Subcutaneous abdominal adipose tissue (tissue), 5 donors: ENCODE measurements around the gene FGF3.

Source experiments
- H3K27ac ChIP-seq: one replicate; pipeline ENCODE4 v1.7.0; 2013; ENCODE audit warnings: low read depth, mild to moderate bottlenecking, inconsistent platforms, low read length, moderate library complexity
- H3K27me3 ChIP-seq, 5 donors: one replicate each; pipeline ENCODE4 v1.7.0; 2013; ENCODE audit warnings: low read length in 5 of 5, inconsistent platforms in 1 of 5; ENCODE audit not compliant: control insufficient read depth in 5 of 5, insufficient read depth in 4 of 5
- H3K36me3 ChIP-seq, 5 donors: one replicate each; pipeline ENCODE4 v1.7.0; 2013; ENCODE audit warnings: low read length in 5 of 5; ENCODE audit not compliant: control insufficient read depth in 5 of 5, insufficient read depth in 5 of 5
- H3K4me1 ChIP-seq, 5 donors: one replicate each; pipeline ENCODE4 v1.7.0; 2013; ENCODE audit warnings: low read length in 5 of 5, mild to moderate bottlenecking in 3 of 5, moderate library complexity in 1 of 5; ENCODE audit not compliant: control insufficient read depth in 5 of 5, insufficient read depth in 5 of 5
- H3K4me3 ChIP-seq, 5 donors: one replicate each; pipeline ENCODE4 v1.7.0; 2013; ENCODE audit warnings: low read length in 5 of 5, low read depth in 1 of 5
- H3K9ac ChIP-seq, 5 donors: one replicate each; pipeline ENCODE4 v1.7.0; 2013; ENCODE audit warnings: low read length in 5 of 5, mild to moderate bottlenecking in 4 of 5, moderate library complexity in 3 of 5
- H3K9me3 ChIP-seq, 5 donors: one replicate each; pipeline ENCODE4 v1.7.0; 2013; ENCODE audit warnings: low read length in 5 of 5; ENCODE audit not compliant: control insufficient read depth in 5 of 5
- donor health status: healthy.
- donor health status: healthy.
- donor health status: healthy.
- donor health status: healthy.
- donor health status: healthy.

The FGF3 gene

GRCh38 chr11:69834811-69835800 lies 15.9 kb upstream of the FGF3 start:
- Histone ChIP-seq H3K27ac (no peak overlapping the region), H3K9me3 (no peaks in the 10 kb centered on the region), H3K4me3 (no peak overlapping the region), H3K36me3 (no peaks in the 10 kb centered on the region), H3K27me3 (peaks cover 16 to 46% (median 35%) of the 10 kb centered on the region in 5 donors), H3K9ac (no peak overlapping the region), H3K4me1 (no peaks in the 10 kb centered on the region)

- no peak overlapping the region for H3K27ac ChIP-seq
- H3K4me3 ChIP-seq, result no peak overlapping the region
- H3K9me3 ChIP-seq, result no peaks in the 10 kb centered on the region
- peaks cover 11 to 45% (median 33%) of the 10 kb centered on the region in 5 donors for H3K27me3 ChIP-seq
- no peaks in the 10 kb centered on the region for H3K4me1 ChIP-seq
- no peaks in the 10 kb centered on the region for H3K36me3 ChIP-seq
- H3K9ac ChIP-seq, result no peak overlapping the region
These were observed 15.0 kb upstream of the FGF3 start for GRCh38 chr11:69834251-69834650.

- H3K4me3 ChIP-seq, result no peak overlapping the region
- no peak overlapping the region for H3K27ac ChIP-seq
- no peaks in the 10 kb centered on the region for H3K36me3 ChIP-seq
- no peak overlapping the region for H3K9ac ChIP-seq
- peaks cover 0 to 4% (median 0%) of the 10 kb centered on the region in 5 donors for H3K9me3 ChIP-seq
- H3K27me3 ChIP-seq, result peaks cover 11 to 44% (median 33%) of the 10 kb centered on the region in 5 donors
- no peaks in the 10 kb centered on the region for H3K4me1 ChIP-seq
These were observed 13.6 kb upstream of the FGF3 start for GRCh38 chr11:69832561-69833413.

GRCh38 chr11:69831985-69832384 lies 12.8 kb upstream of the FGF3 start:
- Histone ChIP-seq H3K9ac (no peak overlapping the region), H3K36me3 (no peaks in the 10 kb centered on the region), H3K4me3 (no peak overlapping the region), H3K9me3 (peaks cover 2 to 9% (median 5%) of the 10 kb centered on the region in 5 donors), H3K27me3 (peaks cover 11 to 41% (median 33%) of the 10 kb centered on the region in 5 donors), H3K4me1 (peaks cover 0 to 2% (median 0%) of the 10 kb centered on the region in 5 donors), H3K27ac (no peak overlapping the region)

DNA sequence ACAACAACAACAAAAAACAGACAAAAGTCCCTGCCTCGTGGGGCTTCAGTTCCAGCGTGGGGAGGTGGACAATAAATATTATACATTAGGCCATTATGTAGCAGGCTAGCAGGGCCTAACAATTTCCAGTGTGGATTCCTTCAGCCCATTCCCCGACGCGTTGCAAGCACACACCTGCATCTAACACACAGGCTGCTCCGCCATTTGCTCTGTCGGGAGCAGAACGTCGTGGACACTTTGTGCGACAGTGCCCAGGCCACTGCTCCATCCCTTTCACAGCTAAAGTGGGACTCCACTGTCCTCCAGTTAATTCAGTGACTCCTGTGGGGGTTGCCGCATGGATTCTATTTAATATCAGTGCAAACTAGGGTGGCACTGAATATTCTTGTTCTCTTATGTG lies 10.9 kb upstream of the FGF3 start:
- Histone ChIP-seq H3K36me3 (no peaks in the 10 kb centered on the region), H3K4me1 (peaks cover 0 to 2% (median 0%) of the 10 kb centered on the region in 5 donors), H3K27me3 (peaks cover 17 to 41% (median 34%) of the 10 kb centered on the region in 5 donors), H3K4me3 (no peak overlapping the region), H3K9ac (no peak overlapping the region), H3K27ac (no peak overlapping the region), H3K9me3 (peaks cover 2 to 9% (median 5%) of the 10 kb centered on the region in 5 donors)

DNA sequence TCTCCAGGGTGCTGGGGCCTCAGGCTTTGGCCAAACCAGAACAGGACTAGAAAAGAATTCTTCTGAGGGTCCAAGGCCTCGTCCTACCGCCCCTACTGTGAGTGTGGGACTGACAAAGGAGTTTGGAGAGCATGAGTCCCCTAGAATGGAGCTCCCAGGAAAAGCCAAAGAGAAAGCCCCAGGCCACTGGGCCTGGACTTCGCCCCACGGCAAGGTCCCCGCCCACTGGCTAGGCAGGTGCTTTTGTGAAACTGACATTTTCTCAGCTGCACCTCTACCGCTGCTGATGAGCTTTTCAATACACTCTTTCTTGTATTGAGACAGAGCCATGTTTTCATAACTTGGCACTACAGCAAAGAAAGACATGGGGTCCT lies 9.7 kb upstream of the FGF3 start:
- peaks cover 7 to 32% (median 29%) of the 10 kb centered on the region in 5 donors for H3K27me3 ChIP-seq
- no peak overlapping the region for H3K4me3 ChIP-seq
- peaks cover 0 to 2% (median 0%) of the 10 kb centered on the region in 5 donors for H3K4me1 ChIP-seq
- peaks cover 2 to 9% (median 5%) of the 10 kb centered on the region in 5 donors for H3K9me3 ChIP-seq
- no peak overlapping the region for H3K27ac ChIP-seq
- no peak overlapping the region for H3K9ac ChIP-seq
- no peaks in the 10 kb centered on the region for H3K36me3 ChIP-seq

DNA sequence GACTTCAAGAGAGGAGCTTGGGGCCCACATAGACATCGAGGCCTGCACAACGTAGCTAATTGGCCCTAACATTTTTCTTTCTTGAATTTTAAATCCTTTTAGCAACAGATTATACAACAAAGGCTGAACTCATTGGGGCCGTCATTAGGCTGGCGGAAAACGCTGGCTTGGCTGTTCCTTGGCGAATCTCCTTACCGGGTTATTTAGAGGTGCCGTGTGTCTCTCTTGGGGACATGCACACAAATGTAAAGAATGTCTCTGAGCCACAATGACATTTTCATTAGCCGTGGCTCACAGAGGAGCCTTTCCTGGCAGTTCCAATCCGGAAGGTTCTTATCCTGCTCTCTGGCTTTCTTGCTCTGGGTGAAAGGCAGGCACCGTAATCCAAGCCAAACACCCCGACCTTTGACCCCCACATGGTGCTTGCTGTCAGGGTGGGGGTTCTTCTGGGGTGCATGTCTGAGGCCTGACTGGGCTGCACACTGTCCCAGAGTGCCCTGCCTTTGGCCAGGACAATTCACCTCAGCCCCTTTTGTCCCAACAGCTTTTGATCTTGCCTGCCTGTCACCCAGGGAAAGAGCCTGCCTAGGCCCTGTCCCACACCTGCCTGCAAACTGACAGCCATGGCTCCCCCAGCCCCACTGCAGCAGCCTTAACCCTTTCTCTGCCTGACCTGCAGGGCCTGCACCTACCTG lies 9.2 kb upstream of the FGF3 start:
- Histone ChIP-seq H3K9me3 (peaks cover 2 to 9% (median 5%) of the 10 kb centered on the region in 5 donors), H3K27ac (no peak overlapping the region), H3K27me3 (peaks cover 9 to 37% (median 32%) of the 10 kb centered on the region in 5 donors), H3K36me3 (no peaks in the 10 kb centered on the region), H3K4me1 (peaks cover 0 to 2% (median 0%) of the 10 kb centered on the region in 5 donors), H3K4me3 (no peak overlapping the region), H3K9ac (no peak overlapping the region)

- H3K4me3 ChIP-seq, result no peak overlapping the region
- peaks cover 20 to 38% (median 31%) of the 10 kb centered on the region in 5 donors for H3K27me3 ChIP-seq
- H3K4me1 ChIP-seq, result peaks cover 0 to 2% (median 0%) of the 10 kb centered on the region in 5 donors
- no peak overlapping the region for H3K27ac ChIP-seq
- peaks cover 2 to 9% (median 5%) of the 10 kb centered on the region in 5 donors for H3K9me3 ChIP-seq
- no peak overlapping the region for H3K9ac ChIP-seq
- no peaks in the 10 kb centered on the region for H3K36me3 ChIP-seq
These were observed 7.6 kb upstream of the FGF3 start for GRCh38 chr11:69826773-69827172.

- no peak overlapping the region for H3K9ac ChIP-seq
- H3K36me3 ChIP-seq, result no peaks in the 10 kb centered on the region
- H3K27ac ChIP-seq, result no peak overlapping the region
- peaks cover 0 to 2% (median 0%) of the 10 kb centered on the region in 5 donors for H3K4me1 ChIP-seq
- peaks cover 2 to 9% (median 5%) of the 10 kb centered on the region in 5 donors for H3K9me3 ChIP-seq
- H3K4me3 ChIP-seq, result no peak overlapping the region
- peaks cover 23 to 38% (median 31%) of the 10 kb centered on the region in 5 donors for H3K27me3 ChIP-seq
These were observed 6.7 kb upstream of the FGF3 start for GRCh38 chr11:69825941-69826340.
